Liver (tissue), 9 donors: Measurements from ENCODE around the gene UGT1A4. TPM values are rescaled to one million over a fixed set of nuclear protein-coding genes. Genes with fewer than 3 reads are reported as not detected.

Experiments
- DNase-seq: peaks from one replicate; pipeline ENCODE4 v3.0.0-alpha.2; 2017; ENCODE audit warnings: low spot score
- H3K27ac ChIP-seq, 2 donors: one replicate each; pipeline ENCODE4 v1.7.0; 2013; ENCODE audit warnings: inconsistent platforms in 2 of 2, low read length in 2 of 2, control low read depth in 1 of 2, low read depth in 1 of 2, mild to moderate bottlenecking in 1 of 2
- H3K27me3 ChIP-seq, 4 donors: one replicate each; pipeline versions ENCODE4 v1.6.1 to v1.7.0; 2013; ENCODE audit warnings: low read length in 3 of 4, inconsistent platforms in 1 of 4, mild to moderate bottlenecking in 1 of 4, moderate library complexity in 1 of 4; ENCODE audit not compliant: control insufficient read depth in 4 of 4, insufficient read depth in 4 of 4
- H3K36me3 ChIP-seq, 4 donors: one replicate each; pipeline versions ENCODE4 v1.6.1 to v1.7.0; 2013; ENCODE audit warnings: low read length in 3 of 4, mild to moderate bottlenecking in 3 of 4, low read depth in 1 of 4, moderate library complexity in 1 of 4; ENCODE audit not compliant: control insufficient read depth in 4 of 4, insufficient read depth in 3 of 4
- H3K4me1 ChIP-seq, 4 donors: one replicate each; pipeline versions ENCODE4 v1.6.1 to v1.7.0; 2013; ENCODE audit warnings: low read length in 3 of 4, mild to moderate bottlenecking in 3 of 4, moderate library complexity in 1 of 4; ENCODE audit not compliant: control insufficient read depth in 4 of 4, insufficient read depth in 4 of 4
- H3K4me3 ChIP-seq, 3 donors: one replicate each; pipeline versions ENCODE4 v1.6.1 to v1.7.0; 2013; ENCODE audit warnings: low read length in 3 of 3, control low read depth in 1 of 3, low read depth in 1 of 3, mild to moderate bottlenecking in 1 of 3
- H3K9ac ChIP-seq, 2 donors: one replicate each; pipeline ENCODE4 v1.7.0; 2013; ENCODE audit warnings: low read length in 2 of 2, mild to moderate bottlenecking in 2 of 2, moderate library complexity in 2 of 2, control low read depth in 1 of 2, low read depth in 1 of 2
- H3K9me3 ChIP-seq, 4 donors: one replicate each; pipeline versions ENCODE4 v1.6.1 to v1.7.0; 2013; ENCODE audit warnings: low read length in 3 of 4; ENCODE audit not compliant: control insufficient read depth in 4 of 4
- ATF3 ChIP-seq: IDR thresholded peaks from 2 replicates; pipeline ENCODE4 v1.6.1; 2016; ENCODE audit warnings: antibody characterized with exemption
- CTCF ChIP-seq: fragments of 150-350 bp; IDR thresholded peaks from 2 replicates; pipeline ENCODE4 v1.5.1; 2017; ENCODE audit warnings: improper control_type of control experiment, low read depth, low read length; ENCODE audit not compliant: missing input control
- EGR1 ChIP-seq, 2 donors: IDR thresholded peaks; 2 replicates each; pipeline ENCODE4 v1.6.1; 2016 to 2018; ENCODE audit warnings: antibody characterized with exemption in 2 of 2, low read depth in 2 of 2
- FOXA1 ChIP-seq: IDR thresholded peaks from 2 replicates; pipeline ENCODE4 v1.6.1; 2016; ENCODE audit warnings: antibody characterized with exemption
- GABPA ChIP-seq, 2 donors: IDR thresholded peaks in 1 of 2; conservative IDR thresholded peaks in 1 of 2; 2 replicates each; pipeline ENCODE4 v1.6.1; 2016; ENCODE audit warnings: antibody characterized with exemption in 2 of 2, mild to moderate bottlenecking in 1 of 2, moderate library complexity in 1 of 2
- HNF4A ChIP-seq, 2 donors: conservative IDR thresholded peaks; 2 replicates each; pipeline ENCODE4 v1.6.1; 2016; ENCODE audit warnings: antibody characterized with exemption in 2 of 2, mild to moderate bottlenecking in 2 of 2
- HNF4G ChIP-seq: IDR thresholded peaks from 2 replicates; pipeline ENCODE4 v1.6.1; 2016; ENCODE audit warnings: antibody characterized with exemption
- JUND ChIP-seq, 2 donors: IDR thresholded peaks; 2 replicates each; pipeline ENCODE4 v1.6.1; 2016; ENCODE audit warnings: antibody characterized with exemption in 2 of 2
- MAX ChIP-seq: IDR thresholded peaks from 2 replicates; pipeline ENCODE4 v1.6.1; 2016; ENCODE audit warnings: antibody characterized with exemption
- NR2F2 ChIP-seq: IDR thresholded peaks from 2 replicates; pipeline ENCODE4 v1.6.1; 2016; ENCODE audit warnings: antibody characterized with exemption
- RAD21 ChIP-seq, 2 donors: IDR thresholded peaks; 2 replicates each; pipeline ENCODE4 v1.6.1; 2016; ENCODE audit warnings: antibody characterized with exemption in 2 of 2, mild to moderate bottlenecking in 2 of 2
- RXRA ChIP-seq, 2 donors: IDR thresholded peaks; 2 replicates each; pipeline ENCODE4 v1.6.1; 2017 to 2018; ENCODE audit warnings: antibody characterized with exemption in 2 of 2, mild to moderate bottlenecking in 1 of 2
- SP1 ChIP-seq: IDR thresholded peaks from 2 replicates; pipeline ENCODE4 v1.6.1; 2018; ENCODE audit warnings: antibody characterized with exemption, mild to moderate bottlenecking
- TAF1 ChIP-seq: conservative IDR thresholded peaks from 2 replicates; pipeline ENCODE4 v1.6.1; 2016; ENCODE audit warnings: antibody characterized with exemption, mild to moderate bottlenecking
- YY1 ChIP-seq: IDR thresholded peaks from 2 replicates; pipeline ENCODE4 v1.6.1; 2016; ENCODE audit warnings: antibody characterized with exemption, mild to moderate bottlenecking
- whole genome bisulfite sequencing: extraction: QIAGEN DNeasy Blood & Tissue Kit; methylation state at CpG from one replicate; pipeline ENCODE4 v1.1.7; 2013; 5-methylcytosine and 5-hydroxymethylcytosine counted together
- polyA plus RNA-seq, 2 donors: library from polyadenylated mRNA; stranded (reverse) in 1 of 2; unstranded in 1 of 2; fragments of 200-250 nt in 1 of 2; fragments of >200 nt in 1 of 2; fragmentation: Nextera tagmentation in 1 of 2; extraction: Ambion mirVana in 1 of 2; gene quantifications; one replicate each; pipeline versions ENCODE4 v1.2.1 to v1.2.3, GENCODE V29; 2013 to 2015
- total RNA-seq, 2 donors: library from RNA; depleted of rRNA; stranded (reverse); fragments of >200 nt; gene quantifications; one replicate each; pipeline ENCODE4 v1.2.3, GENCODE V29; 2014
- TF ChIP-seq, protein P1 (sequence below): IDR thresholded peaks from 2 replicates; pipeline ENCODE4 v1.6.1; 2016; ENCODE audit warnings: antibody characterized with exemption
- TF ChIP-seq, protein P2 (sequence below): IDR thresholded peaks from 2 replicates; pipeline ENCODE4 v1.6.1; 2016; ENCODE audit warnings: antibody characterized with exemption, mild to moderate bottlenecking
- donor health status: healthy.
- donor health status: healthy.
- donor health status: healthy.
- donor health status: healthy.
- donor health status: healthy.

The UGT1A4 gene
- total and polyA plus RNA-seq, 4 donors, result 103 to 446 (median 136) TPM; not detected in 1

GRCh38 chr2:233764761-233765160, 46.2 kb downstream of the UGT1A4 start:
- peak overlapping the region in 1 of 3 donors; percentile 5 for H3K4me3 ChIP-seq
- peak overlapping the region; percentile 39 to 49 for H3K9ac ChIP-seq
- TF ChIP-seq, protein P1, sequence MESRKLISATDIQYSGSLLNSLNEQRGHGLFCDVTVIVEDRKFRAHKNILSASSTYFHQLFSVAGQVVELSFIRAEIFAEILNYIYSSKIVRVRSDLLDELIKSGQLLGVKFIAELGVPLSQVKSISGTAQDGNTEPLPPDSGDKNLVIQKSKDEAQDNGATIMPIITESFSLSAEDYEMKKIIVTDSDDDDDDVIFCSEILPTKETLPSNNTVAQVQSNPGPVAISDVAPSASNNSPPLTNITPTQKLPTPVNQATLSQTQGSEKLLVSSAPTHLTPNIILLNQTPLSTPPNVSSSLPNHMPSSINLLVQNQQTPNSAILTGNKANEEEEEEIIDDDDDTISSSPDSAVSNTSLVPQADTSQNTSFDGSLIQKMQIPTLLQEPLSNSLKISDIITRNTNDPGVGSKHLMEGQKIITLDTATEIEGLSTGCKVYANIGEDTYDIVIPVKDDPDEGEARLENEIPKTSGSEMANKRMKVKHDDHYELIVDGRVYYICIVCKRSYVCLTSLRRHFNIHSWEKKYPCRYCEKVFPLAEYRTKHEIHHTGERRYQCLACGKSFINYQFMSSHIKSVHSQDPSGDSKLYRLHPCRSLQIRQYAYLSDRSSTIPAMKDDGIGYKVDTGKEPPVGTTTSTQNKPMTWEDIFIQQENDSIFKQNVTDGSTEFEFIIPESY, result no peak
- no peaks in the 10 kb centered on the region for H3K9me3 ChIP-seq
- peaks cover 3 to 20% (median 18%) of the 10 kb centered on the region in 4 donors for H3K36me3 ChIP-seq
- H3K27me3 ChIP-seq, result no peaks in the 10 kb centered on the region
- WGBS, result 43% methylated on average over 3 of the region's 3 CpGs
- peaks cover 1 to 32% (median 7%) of the 10 kb centered on the region in 4 donors for H3K4me1 ChIP-seq
- DNase-seq, result no peak
- peak overlapping the region; percentile 80 to 88 for H3K27ac ChIP-seq

DNA sequence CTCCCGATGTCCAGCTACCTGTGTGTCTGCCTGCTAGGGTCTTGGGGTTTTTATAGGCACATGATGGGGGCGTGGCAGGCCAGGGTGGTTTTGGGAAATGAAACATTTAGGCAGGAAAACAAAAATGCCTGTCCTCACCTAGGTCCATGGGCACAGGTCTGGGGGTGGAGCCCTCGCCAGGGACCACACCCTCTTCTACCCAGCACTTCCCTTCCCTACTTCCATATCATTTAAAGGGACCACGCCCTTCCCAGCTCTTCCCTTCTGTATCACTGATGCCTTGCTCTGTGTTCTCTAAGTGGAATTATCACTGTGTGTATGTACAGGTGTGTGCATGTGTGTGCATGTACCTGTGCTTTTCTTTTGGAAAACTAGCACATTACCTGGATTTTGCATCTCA, 47.9 kb downstream of the UGT1A4 start:
- H3K36me3 ChIP-seq, result peaks cover 6 to 35% (median 29%) of the 10 kb centered on the region in 4 donors
- H3K4me3 ChIP-seq, result no peak overlapping the region
- H3K9ac ChIP-seq, result no peak overlapping the region
- DNase-seq, result no peak
- TF ChIP-seq CTCF (no peak), RAD21 (IDR thresholded peaks at IDR 0.05) (no peak), ATF3 (no peak), YY1 (no peak), HNF4A (conservative IDR thresholded peaks at IDR 0.05) (no peak), EGR1 (IDR thresholded peaks at IDR 0.05; ENCODE audit: low read depth in 2 of 2) (no peak), NR2F2 (no peak), FOXA1 (no peak), GABPA (IDR thresholded peaks at IDR 0.05 in 1 of 2, conservative IDR thresholded peaks at IDR 0.05 in 1 of 2) (no peak), MAX (no peak), JUND (IDR thresholded peaks at IDR 0.05) (no peak), RXRA (IDR thresholded peaks at IDR 0.05) (no peak)
- peaks cover 0 to 19% (median 3%) of the 10 kb centered on the region in 4 donors for H3K4me1 ChIP-seq
- peak overlapping the region in 1 of 2 donors; percentile 59 for H3K27ac ChIP-seq
- 87% methylated on average over 4 of the region's 4 CpGs for WGBS
- no peaks in the 10 kb centered on the region for H3K9me3 ChIP-seq
- H3K27me3 ChIP-seq, result no peaks in the 10 kb centered on the region

- Histone ChIP-seq H3K9ac (no peak overlapping the region), H3K9me3 (no peaks in the 10 kb centered on the region), H3K4me1 (peaks cover 0 to 12% (median 3%) of the 10 kb centered on the region in 4 donors), H3K4me3 (no peak overlapping the region), H3K27ac (no peak overlapping the region), H3K36me3 (peaks cover 6 to 47% (median 40%) of the 10 kb centered on the region in 4 donors), H3K27me3 (no peaks in the 10 kb centered on the region)
- TF ChIP-seq RXRA (IDR thresholded peaks at IDR 0.05), result no peak
- no peak for TF ChIP-seq RAD21 (IDR thresholded peaks at IDR 0.05)
- TF ChIP-seq FOXA1, result no peak
- TF ChIP-seq JUND (IDR thresholded peaks at IDR 0.05), result no peak
- TF ChIP-seq, protein P1, result no peak
- TF ChIP-seq GABPA (IDR thresholded peaks at IDR 0.05 in 1 of 2, conservative IDR thresholded peaks at IDR 0.05 in 1 of 2), result no peak
- TF ChIP-seq SP1, result no peak
- TF ChIP-seq NR2F2, result no peak
- TF ChIP-seq YY1, result no peak
- TF ChIP-seq, protein P2, sequence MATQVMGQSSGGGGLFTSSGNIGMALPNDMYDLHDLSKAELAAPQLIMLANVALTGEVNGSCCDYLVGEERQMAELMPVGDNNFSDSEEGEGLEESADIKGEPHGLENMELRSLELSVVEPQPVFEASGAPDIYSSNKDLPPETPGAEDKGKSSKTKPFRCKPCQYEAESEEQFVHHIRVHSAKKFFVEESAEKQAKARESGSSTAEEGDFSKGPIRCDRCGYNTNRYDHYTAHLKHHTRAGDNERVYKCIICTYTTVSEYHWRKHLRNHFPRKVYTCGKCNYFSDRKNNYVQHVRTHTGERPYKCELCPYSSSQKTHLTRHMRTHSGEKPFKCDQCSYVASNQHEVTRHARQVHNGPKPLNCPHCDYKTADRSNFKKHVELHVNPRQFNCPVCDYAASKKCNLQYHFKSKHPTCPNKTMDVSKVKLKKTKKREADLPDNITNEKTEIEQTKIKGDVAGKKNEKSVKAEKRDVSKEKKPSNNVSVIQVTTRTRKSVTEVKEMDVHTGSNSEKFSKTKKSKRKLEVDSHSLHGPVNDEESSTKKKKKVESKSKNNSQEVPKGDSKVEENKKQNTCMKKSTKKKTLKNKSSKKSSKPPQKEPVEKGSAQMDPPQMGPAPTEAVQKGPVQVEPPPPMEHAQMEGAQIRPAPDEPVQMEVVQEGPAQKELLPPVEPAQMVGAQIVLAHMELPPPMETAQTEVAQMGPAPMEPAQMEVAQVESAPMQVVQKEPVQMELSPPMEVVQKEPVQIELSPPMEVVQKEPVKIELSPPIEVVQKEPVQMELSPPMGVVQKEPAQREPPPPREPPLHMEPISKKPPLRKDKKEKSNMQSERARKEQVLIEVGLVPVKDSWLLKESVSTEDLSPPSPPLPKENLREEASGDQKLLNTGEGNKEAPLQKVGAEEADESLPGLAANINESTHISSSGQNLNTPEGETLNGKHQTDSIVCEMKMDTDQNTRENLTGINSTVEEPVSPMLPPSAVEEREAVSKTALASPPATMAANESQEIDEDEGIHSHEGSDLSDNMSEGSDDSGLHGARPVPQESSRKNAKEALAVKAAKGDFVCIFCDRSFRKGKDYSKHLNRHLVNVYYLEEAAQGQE, result no peak
- no peak for TF ChIP-seq HNF4G
- TF ChIP-seq ATF3, result no peak
- TF ChIP-seq EGR1 (IDR thresholded peaks at IDR 0.05; ENCODE audit: low read depth in 2 of 2), result no peak
- no peak for TF ChIP-seq TAF1
- no peak for DNase-seq
- WGBS, result 85% methylated on average over 4 of the region's 4 CpGs
These were observed 49.5 kb downstream of the UGT1A4 start for GRCh38 chr2:233768076-233768475.
